Neural progenitor cell (in vitro differentiated cells): Measurements from ENCODE around the gene PRR29. TPM values are rescaled to one million over a fixed set of nuclear protein-coding genes. Genes with fewer than 3 reads are reported as not detected.

ENCODE experiments used
- DNase-seq: peaks from one replicate; pipeline ENCODE4 v3.0.0-alpha.2; 2016; ENCODE audit warnings: low spot score
- H2AFZ ChIP-seq: fragments of 200-600 bp; sonication (generic); replicated peaks from 2 replicates; pipeline ENCODE4 v1.6.1; 2016; ENCODE audit warnings: antibody characterized with exemption
- H3F3A ChIP-seq: fragments of 200-600 bp; sonication (generic); 2 replicates; pipeline ENCODE4 v1.6.1; 2016; ENCODE audit warnings: antibody characterized with exemption, low read depth
- H3K27ac ChIP-seq: fragments of 200-600 bp; sonication (generic); 2 replicates; pipeline ENCODE4 v1.5.1; 2016; ENCODE audit warnings: mild to moderate bottlenecking
- H3K27me3 ChIP-seq: fragments of 200-600 bp; sonication (generic); 2 replicates; pipeline ENCODE4 v1.6.1; 2016; ENCODE audit warnings: mild to moderate bottlenecking, moderate library complexity
- H3K36me3 ChIP-seq: fragments of 200-600 bp; sonication (generic); 2 replicates; pipeline ENCODE4 v1.5.1; 2016
- H3K4me1 ChIP-seq: fragments of 200-600 bp; sonication (generic); 2 replicates; pipeline ENCODE4 v1.6.1; 2016; ENCODE audit warnings: mixed run types
- H3K4me2 ChIP-seq: fragments of 200-600 bp; sonication (generic); 2 replicates; pipeline ENCODE4 v1.6.1; 2016
- H3K4me3 ChIP-seq: fragments of 200-600 bp; sonication (generic); 2 replicates; pipeline ENCODE4 v1.5.1; 2016
- H3K79me2 ChIP-seq: fragments of 200-600 bp; sonication (generic); 2 replicates; pipeline ENCODE4 v1.6.1; 2016; ENCODE audit warnings: low read depth
- H3K9ac ChIP-seq: fragments of 200-600 bp; sonication (generic); 2 replicates; pipeline ENCODE4 v1.6.1; 2016
- H3K9me3 ChIP-seq: fragments of 200-600 bp; sonication (generic); 2 replicates; pipeline ENCODE4 v1.5.1; 2016; ENCODE audit warnings: low read depth
- H4K20me1 ChIP-seq: fragments of 200-600 bp; sonication (generic); 2 replicates; pipeline ENCODE4 v1.6.1; 2016; ENCODE audit warnings: low read depth
- H3K27ac Mint-ChIP-seq: 3 replicates; pipeline ENCODE4 v1.8.0; 2021; ENCODE audit warnings: mixed read lengths
- H3K27me3 Mint-ChIP-seq: 2 replicates; pipeline ENCODE4 v1.8.0; 2022; ENCODE audit warnings: low read depth, mild to moderate bottlenecking, inconsistent platforms, moderate library complexity, mixed read lengths; ENCODE audit not compliant: insufficient read depth
- H3K36me3 Mint-ChIP-seq: 3 replicates; pipeline ENCODE4 v1.8.0; 2021; ENCODE audit warnings: mixed read lengths
- H3K4me1 Mint-ChIP-seq: 3 replicates; pipeline ENCODE4 v1.8.0; 2021; ENCODE audit warnings: mixed read lengths
- H3K4me3 Mint-ChIP-seq: 3 replicates; pipeline ENCODE4 v1.8.0; 2021; ENCODE audit warnings: mild to moderate bottlenecking, moderate library complexity, mixed read lengths
- H3K9me3 Mint-ChIP-seq: 3 replicates; pipeline ENCODE4 v1.8.0; 2020; ENCODE audit warnings: mixed read lengths
- EZH2 ChIP-seq: fragments of 200-600 bp; sonication (generic); IDR thresholded peaks from 2 replicates; pipeline ENCODE4 v1.6.1; 2017; ENCODE audit warnings: antibody characterized with exemption, mild to moderate bottlenecking, moderate library complexity
- EZH2phosphoT487 ChIP-seq: fragments of 200-600 bp; sonication (generic); IDR thresholded peaks from 2 replicates; pipeline ENCODE4 v1.6.1; 2017; ENCODE audit warnings: antibody characterized with exemption
- total RNA-seq: library from RNA; depleted of rRNA; stranded (reverse); fragments of >200 nt; gene quantifications from 2 replicates; pipeline ENCODE4 v1.2.3, GENCODE V29; 2015; ENCODE audit warnings: low replicate concordance
- TF ChIP-seq, protein P1 (sequence below): fragments of 200-600 bp; sonication (generic); IDR thresholded peaks from 2 replicates; pipeline ENCODE4 v1.5.1; 2017; ENCODE audit warnings: antibody characterized with exemption, mild to moderate bottlenecking

Gene PRR29
- total RNA-seq, 1 donor from 2014 or later = 0.95 TPM

- Histone ChIP-seq H3K27ac (no peak overlapping the region), H3K4me3 (no peak overlapping the region), H3K4me2 (no peak overlapping the region), H3K27me3 (no peaks in the 10 kb centered on the region), H2AFZ (no peak overlapping the region), H3K4me1 (peaks cover 27% of the 10 kb centered on the region), H3K9me3 (no peaks in the 10 kb centered on the region), H3F3A (peaks cover 5% of the 10 kb centered on the region), H3K36me3 (no peaks in the 10 kb centered on the region), H3K79me2 (no peaks in the 10 kb centered on the region), H4K20me1 (no peaks in the 10 kb centered on the region), H3K9ac (no peak overlapping the region)
- no peak overlapping the region for H3K27ac Mint-ChIP-seq
- no peaks in the 10 kb centered on the region for H3K9me3 Mint-ChIP-seq
- no peaks in the 10 kb centered on the region for H3K36me3 Mint-ChIP-seq
- TF ChIP-seq EZH2 = no peak
- TF ChIP-seq, protein P1, sequence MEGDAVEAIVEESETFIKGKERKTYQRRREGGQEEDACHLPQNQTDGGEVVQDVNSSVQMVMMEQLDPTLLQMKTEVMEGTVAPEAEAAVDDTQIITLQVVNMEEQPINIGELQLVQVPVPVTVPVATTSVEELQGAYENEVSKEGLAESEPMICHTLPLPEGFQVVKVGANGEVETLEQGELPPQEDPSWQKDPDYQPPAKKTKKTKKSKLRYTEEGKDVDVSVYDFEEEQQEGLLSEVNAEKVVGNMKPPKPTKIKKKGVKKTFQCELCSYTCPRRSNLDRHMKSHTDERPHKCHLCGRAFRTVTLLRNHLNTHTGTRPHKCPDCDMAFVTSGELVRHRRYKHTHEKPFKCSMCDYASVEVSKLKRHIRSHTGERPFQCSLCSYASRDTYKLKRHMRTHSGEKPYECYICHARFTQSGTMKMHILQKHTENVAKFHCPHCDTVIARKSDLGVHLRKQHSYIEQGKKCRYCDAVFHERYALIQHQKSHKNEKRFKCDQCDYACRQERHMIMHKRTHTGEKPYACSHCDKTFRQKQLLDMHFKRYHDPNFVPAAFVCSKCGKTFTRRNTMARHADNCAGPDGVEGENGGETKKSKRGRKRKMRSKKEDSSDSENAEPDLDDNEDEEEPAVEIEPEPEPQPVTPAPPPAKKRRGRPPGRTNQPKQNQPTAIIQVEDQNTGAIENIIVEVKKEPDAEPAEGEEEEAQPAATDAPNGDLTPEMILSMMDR = no peak
- TF ChIP-seq EZH2phosphoT487 = no peak
- peaks cover 6% of the 10 kb centered on the region for H3K27me3 Mint-ChIP-seq
- H3K4me1 Mint-ChIP-seq = peaks cover 27% of the 10 kb centered on the region
- no peak overlapping the region for H3K4me3 Mint-ChIP-seq
- no peak for DNase-seq
These were observed 10.2 kb downstream of the PRR29 start for GRCh38 chr17:64008346-64008745.

GRCh38 chr17:64008830-64009229 lies 10.7 kb downstream of the PRR29 start:
- H3K27ac ChIP-seq = no peak overlapping the region
- no peaks in the 10 kb centered on the region for H3K36me3 ChIP-seq
- H3K4me1 ChIP-seq = peaks cover 27% of the 10 kb centered on the region
- no peaks in the 10 kb centered on the region for H3K36me3 Mint-ChIP-seq
- no peak overlapping the region for H3K27ac Mint-ChIP-seq
- no peak overlapping the region for H3K9ac ChIP-seq
- H3K9me3 Mint-ChIP-seq = no peaks in the 10 kb centered on the region
- H3K4me3 ChIP-seq = no peak overlapping the region
- H3K79me2 ChIP-seq = no peaks in the 10 kb centered on the region
- no peak overlapping the region for H3K4me2 ChIP-seq
- peaks cover 6% of the 10 kb centered on the region for H3K27me3 Mint-ChIP-seq
- DNase-seq = no peak
- no peak overlapping the region for H3K4me3 Mint-ChIP-seq
- no peaks in the 10 kb centered on the region for H3K9me3 ChIP-seq
- H2AFZ ChIP-seq = no peak overlapping the region
- no peak for TF ChIP-seq EZH2
- no peak for TF ChIP-seq EZH2phosphoT487
- no peaks in the 10 kb centered on the region for H3K27me3 ChIP-seq
- H3K4me1 Mint-ChIP-seq = peaks cover 27% of the 10 kb centered on the region
- no peaks in the 10 kb centered on the region for H4K20me1 ChIP-seq
- peaks cover 5% of the 10 kb centered on the region for H3F3A ChIP-seq

DNA sequence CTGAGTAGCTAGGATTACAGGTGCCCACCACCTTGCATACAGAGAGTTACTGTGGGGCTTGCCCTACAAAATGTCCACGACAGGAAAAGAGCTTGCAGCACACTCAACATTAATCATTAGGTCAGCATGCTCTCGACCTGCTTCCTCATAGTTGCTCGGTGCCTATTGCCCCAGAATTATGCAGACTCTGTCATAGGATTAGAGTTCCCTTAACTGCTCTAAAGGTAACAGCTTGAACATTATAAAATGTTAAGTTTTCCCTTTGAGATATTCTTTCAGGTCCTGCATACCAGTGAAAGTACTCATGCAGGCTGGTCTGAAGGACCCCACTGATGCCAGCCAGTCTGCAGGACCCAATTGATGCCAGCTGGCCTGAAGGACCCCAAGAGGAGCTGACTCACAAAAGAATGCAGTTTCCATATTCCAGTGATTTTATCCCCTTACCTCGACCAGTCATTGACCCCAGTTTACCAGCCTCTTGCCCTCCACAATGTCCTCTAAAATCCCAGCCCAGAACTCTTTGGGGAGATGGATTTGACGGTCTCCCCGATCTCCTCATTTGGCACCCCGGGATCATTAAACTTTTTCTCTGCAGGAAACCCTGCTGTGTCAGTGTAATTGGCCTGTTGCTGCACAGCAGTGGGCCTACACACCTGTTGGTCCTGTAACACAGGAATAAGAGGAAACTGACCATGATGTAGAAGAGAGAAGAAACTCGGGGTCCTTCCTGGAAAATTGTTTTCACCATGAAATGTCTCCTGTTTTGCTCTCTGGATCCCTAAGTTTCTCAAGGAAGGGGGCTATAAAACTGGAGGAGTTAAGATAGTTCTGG lies 11.6 kb downstream of the PRR29 start:
- Mint-ChIP-seq H3K36me3 (no peaks in the 10 kb centered on the region), H3K9me3 (no peaks in the 10 kb centered on the region), H3K27ac (peak overlapping the region; percentile 68), H3K4me1 (peaks cover 26% of the 10 kb centered on the region), H3K4me3 (no peak overlapping the region), H3K27me3 (peaks cover 2% of the 10 kb centered on the region)
- Histone ChIP-seq H3K4me2 (peak overlapping the region; percentile 34), H3K9ac (no peak overlapping the region), H3F3A (peaks cover 5% of the 10 kb centered on the region), H3K27me3 (no peaks in the 10 kb centered on the region), H3K9me3 (no peaks in the 10 kb centered on the region), H3K4me3 (no peak overlapping the region), H3K79me2 (no peaks in the 10 kb centered on the region), H3K4me1 (peaks cover 27% of the 10 kb centered on the region), H3K36me3 (no peaks in the 10 kb centered on the region), H4K20me1 (no peaks in the 10 kb centered on the region), H3K27ac (no peak overlapping the region), H2AFZ (no peak overlapping the region)
- TF ChIP-seq, protein P1 = no peak
- TF ChIP-seq EZH2 (no peak), EZH2phosphoT487 (no peak)
- no peak for DNase-seq

GRCh38 chr17:64015447-64015846 lies 17.3 kb downstream of the PRR29 start:
- H3K9me3 ChIP-seq = no peaks in the 10 kb centered on the region
- H3K27me3 Mint-ChIP-seq = no peaks in the 10 kb centered on the region
- no peaks in the 10 kb centered on the region for H3K36me3 ChIP-seq
- no peak for DNase-seq
- no peaks in the 10 kb centered on the region for H3F3A ChIP-seq
- peaks cover 7% of the 10 kb centered on the region for H3K4me1 ChIP-seq
- H3K27ac Mint-ChIP-seq = no peak overlapping the region
- H3K9ac ChIP-seq = no peak overlapping the region
- no peaks in the 10 kb centered on the region for H3K79me2 ChIP-seq
- H3K4me2 ChIP-seq = no peak overlapping the region
- H3K36me3 Mint-ChIP-seq = no peaks in the 10 kb centered on the region
- H4K20me1 ChIP-seq = no peaks in the 10 kb centered on the region
- no peak for TF ChIP-seq EZH2
- TF ChIP-seq, protein P1 = no peak
- TF ChIP-seq EZH2phosphoT487 = no peak
- H3K4me3 ChIP-seq = no peak overlapping the region
- H3K4me3 Mint-ChIP-seq = no peak overlapping the region
- H3K9me3 Mint-ChIP-seq = no peaks in the 10 kb centered on the region
- H3K27me3 ChIP-seq = no peaks in the 10 kb centered on the region
- peaks cover 3% of the 10 kb centered on the region for H3K4me1 Mint-ChIP-seq
- no peak overlapping the region for H2AFZ ChIP-seq
- H3K27ac ChIP-seq = no peak overlapping the region
